ENCODE measurements around the gene GCNA.

DNA sequence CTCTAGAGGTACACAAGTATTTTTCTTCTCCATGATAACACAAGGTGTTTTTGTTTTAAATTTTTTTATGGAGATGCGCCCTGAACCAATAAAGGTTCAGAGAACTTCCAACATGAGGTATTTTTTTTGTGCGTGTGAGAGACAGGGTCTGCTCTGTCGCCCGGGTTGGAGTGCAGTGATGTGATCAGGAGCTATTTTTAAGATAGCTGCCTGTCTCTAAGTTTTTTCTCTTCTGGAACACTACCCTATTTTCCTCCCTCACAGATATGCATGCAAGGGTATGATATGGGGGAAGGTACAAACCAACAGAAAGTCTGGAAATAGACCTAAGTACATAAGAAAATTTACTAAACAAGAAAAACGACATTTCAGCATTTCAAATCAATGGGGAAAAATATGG is 3.0 kb downstream of the GCNA start:
- no peak for TF ChIP-seq POLR2A (IDR thresholded peaks at IDR 0.05; ENCODE audit: low read depth, low read length)
- TF ChIP-seq POLR2AphosphoS5 (IDR thresholded peaks at IDR 0.05; ENCODE audit: low read depth, low read length): no peak
- TF ChIP-seq TAF1 (IDR thresholded peaks at IDR 0.05; ENCODE audit: borderline replicate concordance, low read depth, low read length): no peak

All from GM12892 (cell line).